ENCODE data around the gene APEH.
A peak's percentile ranks its signal among the peaks of the same experiment; 100 is the strongest.

The APEH gene

DNA sequence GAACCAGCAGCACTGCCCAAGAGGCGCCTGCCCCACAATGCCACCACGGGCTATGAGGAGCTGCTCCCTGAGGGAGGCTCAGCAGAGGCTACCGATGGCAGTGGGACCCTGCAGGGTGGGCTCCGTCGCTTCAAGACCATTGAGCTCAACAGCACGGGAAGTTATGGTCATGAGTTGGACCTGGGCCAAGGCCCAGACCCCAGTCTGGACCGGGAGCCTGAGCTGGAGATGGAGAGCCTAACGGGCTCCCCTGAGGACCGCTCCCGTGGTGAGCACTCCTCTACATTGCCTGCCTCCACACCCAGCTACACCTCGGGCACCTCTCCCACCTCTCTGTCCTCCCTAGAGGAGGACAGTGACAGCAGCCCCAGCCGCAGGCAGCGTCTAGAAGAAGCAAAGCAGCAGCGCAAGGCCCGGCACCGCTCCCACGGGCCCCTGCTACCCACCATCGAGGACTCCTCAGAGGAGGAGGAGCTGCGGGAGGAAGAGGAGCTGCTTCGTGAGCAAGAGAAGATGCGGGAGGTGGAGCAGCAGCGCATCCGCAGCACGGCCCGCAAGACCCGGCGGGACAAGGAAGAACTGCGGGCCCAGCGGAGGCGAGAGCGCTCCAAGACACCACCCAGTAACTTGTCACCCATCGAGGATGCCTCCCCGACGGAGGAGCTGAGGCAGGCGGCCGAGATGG, 21.8 kb upstream of the APEH start:
- no peak for DNase-seq

GRCh38 chr3:49652903-49653415, 21.2 kb upstream of the APEH start:
- no peak for DNase-seq

GRCh38 chr3:49653621-49654020, 20.5 kb upstream of the APEH start:
- no peak for DNase-seq

GRCh38 chr3:49654176-49654825, 19.9 kb upstream of the APEH start:
- no peak for DNase-seq

GRCh38 chr3:49654955-49655556, 19.1 kb upstream of the APEH start:
- DNase-seq = no peak

DNA sequence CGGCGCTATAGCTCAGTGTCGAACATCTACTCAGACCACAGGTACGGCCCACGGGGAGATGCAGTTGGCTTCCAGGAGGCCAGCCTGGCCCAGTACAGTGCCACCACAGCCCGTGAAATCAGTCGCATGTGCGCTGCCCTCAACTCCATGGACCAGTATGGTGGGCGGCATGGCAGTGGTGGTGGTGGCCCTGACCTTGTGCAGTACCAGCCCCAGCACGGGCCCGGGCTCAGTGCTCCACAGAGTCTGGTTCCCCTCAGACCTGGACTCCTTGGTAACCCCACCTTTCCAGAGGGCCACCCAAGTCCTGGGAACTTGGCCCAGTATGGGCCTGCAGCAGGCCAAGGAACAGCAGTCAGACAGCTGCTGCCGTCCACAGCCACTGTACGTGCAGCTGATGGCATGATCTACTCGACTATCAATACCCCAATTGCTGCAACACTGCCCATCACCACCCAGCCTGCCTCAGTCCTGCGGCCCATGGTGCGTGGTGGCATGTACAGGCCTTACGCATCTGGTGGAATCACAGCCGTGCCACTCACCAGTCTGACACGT, 18.3 kb upstream of the APEH start:
- no peak for DNase-seq

DNA sequence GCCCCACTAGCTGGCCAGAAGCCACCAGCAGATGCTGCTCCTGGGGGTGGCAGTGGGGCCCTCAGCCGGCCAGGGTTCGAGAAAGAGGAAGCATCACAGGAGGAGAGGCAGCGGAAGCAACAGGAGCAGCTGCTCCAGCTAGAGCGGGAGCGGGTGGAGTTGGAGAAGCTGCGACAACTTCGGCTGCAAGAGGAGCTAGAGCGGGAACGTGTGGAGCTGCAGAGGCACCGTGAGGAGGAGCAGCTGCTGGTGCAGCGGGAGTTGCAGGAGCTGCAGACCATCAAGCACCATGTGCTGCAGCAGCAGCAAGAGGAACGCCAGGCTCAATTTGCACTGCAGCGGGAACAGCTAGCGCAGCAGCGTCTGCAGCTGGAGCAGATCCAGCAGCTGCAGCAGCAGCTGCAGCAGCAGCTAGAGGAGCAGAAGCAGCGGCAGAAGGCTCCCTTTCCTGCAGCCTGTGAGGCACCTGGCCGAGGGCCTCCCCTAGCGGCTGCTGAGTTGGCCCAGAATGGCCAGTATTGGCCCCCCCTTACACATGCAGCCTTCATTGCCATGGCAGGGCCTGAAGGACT, 17.5 kb upstream of the APEH start:
- no peak for DNase-seq

GRCh38 chr3:49657208-49657915, 16.8 kb upstream of the APEH start:
- DNase-seq = no peak

DNA sequence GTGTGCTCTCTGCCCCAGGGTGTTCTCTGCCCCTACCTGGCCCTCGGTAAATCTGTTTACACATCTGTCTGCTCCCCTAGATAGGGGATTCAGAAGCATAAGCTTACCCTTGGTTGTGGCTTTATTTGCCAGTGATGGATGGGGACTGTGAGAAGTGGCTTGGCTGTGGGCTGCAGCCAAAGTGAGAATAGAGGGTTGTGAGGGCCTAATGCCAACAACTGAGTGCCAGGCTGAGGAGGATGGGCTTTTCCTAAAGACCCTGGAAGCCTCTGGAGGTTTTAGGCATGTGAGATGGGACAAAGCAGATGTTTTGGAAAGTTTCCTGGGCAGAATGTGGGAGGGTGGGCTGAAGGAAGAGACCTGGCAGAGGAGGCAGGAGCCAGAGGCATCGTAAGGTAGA, 15.4 kb upstream of the APEH start:
- no peak for DNase-seq

DNA sequence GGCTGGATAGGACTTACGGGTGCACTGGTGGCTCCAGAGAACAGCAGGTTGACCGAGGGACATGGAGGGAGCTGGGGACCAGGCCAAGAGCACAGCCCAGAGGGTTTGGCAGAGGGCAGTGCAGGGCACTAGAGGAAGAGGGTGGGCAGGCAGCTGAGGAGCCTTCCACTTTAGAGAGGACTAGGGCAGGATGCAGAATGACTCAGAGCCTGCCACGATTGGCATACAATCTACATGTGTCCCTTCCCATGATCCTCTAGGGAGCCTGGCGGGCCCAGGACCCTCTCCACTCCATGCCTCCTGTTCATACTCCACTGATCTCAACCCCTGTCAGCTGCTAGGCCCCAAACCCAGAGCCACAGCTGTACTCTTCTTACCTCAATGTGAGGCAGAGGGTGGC, 14.4 kb upstream of the APEH start:
- no peak for DNase-seq

DNA sequence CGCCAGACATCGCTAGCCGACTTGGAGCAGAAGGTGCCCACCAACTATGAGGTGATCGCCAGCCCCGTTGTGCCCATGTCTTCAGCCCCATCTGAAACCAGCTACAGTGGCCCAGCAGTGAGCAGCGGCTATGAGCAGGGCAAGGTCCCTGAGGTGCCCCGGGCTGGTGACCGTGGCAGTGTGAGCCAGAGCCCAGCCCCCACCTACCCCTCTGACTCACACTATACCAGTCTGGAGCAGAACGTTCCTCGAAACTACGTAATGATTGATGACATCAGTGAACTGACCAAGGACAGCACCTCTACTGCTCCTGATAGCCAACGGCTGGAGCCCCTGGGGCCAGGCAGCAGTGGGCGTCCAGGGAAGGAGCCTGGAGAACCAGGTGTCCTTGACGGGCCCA, 12.9 kb upstream of the APEH start:
- no peak for DNase-seq

- no peak for DNase-seq
These were observed 12.1 kb upstream of the APEH start for GRCh38 chr3:49662021-49662420.

DNA sequence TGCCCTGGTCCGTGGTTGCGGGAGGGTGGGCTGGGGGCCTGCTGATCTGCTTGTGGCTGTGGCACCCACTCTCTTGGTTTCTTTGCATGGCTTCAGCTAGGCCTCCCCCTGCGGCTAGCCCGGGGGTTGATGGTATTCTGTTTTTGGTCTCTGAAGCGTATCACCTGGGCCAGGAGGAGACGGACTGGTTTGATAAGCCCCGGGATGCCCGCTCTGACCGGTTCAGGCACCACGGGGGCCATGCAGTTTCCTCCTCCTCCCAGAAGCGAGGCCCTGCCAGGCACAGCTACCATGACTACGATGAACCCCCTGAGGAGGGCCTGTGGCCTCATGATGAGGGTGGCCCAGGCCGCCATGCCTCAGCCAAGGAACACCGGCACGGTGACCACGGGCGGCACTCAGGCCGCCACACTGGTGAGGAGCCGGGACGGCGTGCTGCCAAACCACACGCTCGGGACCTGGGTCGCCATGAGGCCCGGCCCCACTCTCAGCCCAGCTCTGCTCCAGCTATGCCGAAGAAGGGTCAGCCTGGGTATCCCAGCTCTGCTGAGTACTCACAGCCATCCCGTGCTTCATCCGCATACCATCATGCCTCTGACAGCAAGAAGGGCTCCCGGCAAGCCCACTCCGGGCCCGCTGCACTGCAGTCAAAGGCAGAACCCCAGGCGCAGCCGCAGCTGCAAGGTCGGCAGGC, 11.3 kb upstream of the APEH start:
- no peak for DNase-seq

- DNase-seq = no peak
These were observed 10.3 kb upstream of the APEH start for GRCh38 chr3:49663831-49664230.

DNA sequence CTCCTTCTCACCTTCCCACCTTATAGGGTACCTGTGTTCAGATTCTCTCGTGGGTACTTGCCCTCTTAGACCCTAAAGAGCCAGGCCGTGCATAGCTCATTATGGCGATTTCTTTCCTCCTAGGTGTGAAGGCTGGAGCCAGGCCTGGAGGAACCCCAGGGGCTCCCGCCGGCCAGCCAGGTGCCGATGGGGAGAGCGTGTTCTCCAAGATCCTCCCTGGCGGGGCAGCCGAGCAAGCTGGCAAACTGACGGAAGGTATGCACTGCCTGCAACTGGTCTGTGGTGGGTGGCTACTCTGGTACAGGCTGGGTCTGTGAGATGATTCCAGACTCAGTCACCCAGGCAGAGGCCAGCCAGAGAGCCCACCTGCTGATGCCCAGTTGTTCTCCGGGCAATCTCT, 9.9 kb upstream of the APEH start:
- no peak for DNase-seq

DNA sequence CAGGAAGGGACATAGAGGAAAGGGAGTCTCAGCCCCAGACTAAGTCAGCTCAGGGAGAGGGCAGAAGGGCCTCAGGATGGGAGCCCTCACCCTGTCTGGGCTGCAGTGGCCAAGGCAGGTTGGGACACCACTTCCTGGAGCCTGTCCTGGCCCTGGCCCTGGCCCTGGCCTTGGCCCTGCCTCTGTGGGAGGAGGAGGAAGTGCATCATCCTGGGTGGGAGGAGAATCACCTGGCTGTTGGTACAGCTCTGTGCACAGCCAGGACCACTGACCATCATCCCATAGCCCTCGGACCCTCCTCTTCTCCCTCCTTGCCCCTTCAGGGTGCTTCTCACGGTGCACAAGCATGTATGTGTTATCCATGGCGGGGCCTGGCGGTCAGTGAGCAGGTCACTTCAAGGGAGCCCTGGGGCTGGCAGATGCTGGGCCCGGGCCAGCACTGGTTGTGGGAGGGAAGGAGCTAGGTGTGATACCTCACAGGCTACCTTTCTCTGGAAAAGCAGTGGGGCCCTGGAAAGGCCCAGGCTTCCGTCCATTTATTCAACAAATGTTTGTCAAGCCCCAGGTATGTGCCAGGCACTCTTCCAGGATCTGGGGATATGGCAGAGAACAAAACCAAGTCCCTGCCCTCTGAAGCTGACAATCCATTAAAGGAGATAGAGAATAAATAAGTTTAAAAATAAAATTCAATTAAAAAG, 8.2 kb upstream of the APEH start:
- DNase-seq = no peak

- DNase-seq = no peak
These were observed 7.6 kb upstream of the APEH start for GRCh38 chr3:49666592-49666991.

- DNase-seq = no peak
These were observed 6.3 kb upstream of the APEH start for GRCh38 chr3:49667701-49668413.

DNA sequence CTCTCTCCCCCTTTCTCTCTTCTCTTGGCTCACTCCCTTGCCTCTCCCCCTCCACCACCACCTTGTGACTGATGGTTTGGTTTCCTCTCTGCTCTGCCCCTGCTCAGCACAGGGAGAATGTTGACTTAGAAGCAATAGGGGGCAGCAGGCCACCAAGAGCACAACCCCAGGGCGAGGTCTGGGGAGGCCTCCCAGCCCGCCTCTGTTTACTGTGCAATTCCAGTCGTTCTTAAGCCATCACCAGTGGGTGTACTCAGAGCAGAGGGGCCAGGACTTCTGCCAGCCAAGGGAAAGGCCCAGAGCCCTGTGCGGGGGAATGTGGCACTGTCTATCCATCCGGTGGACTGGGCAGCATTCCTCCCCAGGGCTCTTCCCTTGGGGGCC, 5.7 kb upstream of the APEH start:
- DNase-seq = peak; percentile 54

DNA sequence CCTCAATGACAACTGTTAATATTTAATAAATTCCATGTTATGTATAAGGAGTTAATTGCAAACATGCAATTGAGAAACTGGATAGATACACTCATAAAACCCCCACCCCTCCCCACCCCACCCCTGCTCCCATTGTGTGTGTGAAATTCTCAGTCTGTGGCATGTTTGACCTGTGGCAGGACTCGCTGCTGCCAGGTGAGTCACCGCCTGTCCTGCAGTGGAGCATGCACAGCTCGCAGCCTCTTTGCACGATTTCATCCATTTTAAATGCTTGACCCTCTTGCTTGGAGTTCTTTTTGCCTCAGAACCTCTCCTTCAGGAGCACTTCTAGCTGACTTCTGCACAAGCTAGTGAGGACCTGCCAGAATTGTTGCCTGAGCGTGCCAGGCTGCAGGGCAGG, 5.3 kb upstream of the APEH start:
- no peak for DNase-seq

- no peak for DNase-seq
These were observed 4.8 kb upstream of the APEH start for GRCh38 chr3:49669352-49669751.

Measured in hematopoietic multipotent progenitor cell treated with erythropoietin and hydrocortisone succinate and interleukin-3 and kit ligand, for 6 days (in vitro differentiated cells).